Activated naive CD4-positive, alpha-beta T cell treated with anti-CD3 and anti-CD28 coated beads, Interleukin-2, amount 50 U/mL, for 24 hours (primary cell): ENCODE results near the gene NRSN2.

Source experiments
- H3K27ac Mint-ChIP-seq: one replicate; pipeline ENCODE4 v1.8.0; 2021; ENCODE audit warnings: mild to moderate bottlenecking, mixed read lengths
- H3K27me3 Mint-ChIP-seq: one replicate; pipeline ENCODE4 v1.8.0; 2021; ENCODE audit warnings: mixed read lengths
- H3K36me3 Mint-ChIP-seq: one replicate; pipeline ENCODE4 v1.8.0; 2021; ENCODE audit warnings: mixed read lengths
- H3K4me1 Mint-ChIP-seq: one replicate; pipeline ENCODE4 v1.8.0; 2021; ENCODE audit warnings: mixed read lengths
- H3K4me3 Mint-ChIP-seq: one replicate; pipeline ENCODE4 v1.8.0; 2021; ENCODE audit warnings: mild to moderate bottlenecking, mixed read lengths
- H3K9me3 Mint-ChIP-seq: one replicate; pipeline ENCODE4 v1.8.0; 2021; ENCODE audit warnings: mixed read lengths

The NRSN2 gene, protein sequence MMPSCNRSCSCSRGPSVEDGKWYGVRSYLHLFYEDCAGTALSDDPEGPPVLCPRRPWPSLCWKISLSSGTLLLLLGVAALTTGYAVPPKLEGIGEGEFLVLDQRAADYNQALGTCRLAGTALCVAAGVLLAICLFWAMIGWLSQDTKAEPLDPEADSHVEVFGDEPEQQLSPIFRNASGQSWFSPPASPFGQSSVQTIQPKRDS

DNA sequence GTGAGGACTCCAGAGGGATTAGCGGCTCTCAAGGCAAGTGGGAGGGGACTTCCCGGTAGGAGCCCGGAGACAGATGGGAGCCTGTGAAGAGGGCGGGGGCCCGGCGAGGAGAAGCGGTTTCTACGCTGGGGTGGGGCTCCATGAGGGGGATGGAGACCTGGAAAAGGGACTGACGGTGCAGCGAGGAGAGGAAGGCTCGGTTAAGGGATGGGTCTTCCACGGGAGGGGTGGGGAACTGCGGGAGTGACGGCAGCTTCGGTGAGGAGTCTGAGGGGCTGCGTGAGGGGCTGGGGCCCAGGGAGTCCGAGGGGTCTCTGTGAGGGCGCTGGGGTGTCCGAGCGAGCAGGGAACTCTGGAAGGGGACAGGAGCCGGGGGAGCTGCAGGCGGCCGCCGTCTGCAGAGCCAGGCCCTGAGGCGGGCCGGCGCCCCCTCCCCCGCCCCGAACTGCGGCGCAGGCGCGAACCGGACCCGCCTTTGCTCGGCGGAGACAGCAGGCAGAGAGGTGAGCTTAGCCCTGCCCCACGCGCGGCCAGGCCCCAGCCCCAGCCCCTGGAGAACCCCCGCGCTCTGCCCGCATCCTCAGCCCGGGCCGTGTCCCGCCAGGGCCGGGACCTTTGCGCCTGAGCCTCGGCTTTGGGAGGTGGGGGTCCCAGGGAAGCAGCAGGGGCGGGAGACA lies at the start of gene NRSN2:
Gene NRSN2, plus strand, starts transcription at position 472 of the 677 bp plus-strand sequence. CDS start 2,533 bp downstream, outside the sequence.
- no peaks in the 10 kb centered on the region for H3K27me3 Mint-ChIP-seq
- peak within 1 kb of the TSS; percentile 71 for H3K27ac Mint-ChIP-seq
- H3K4me3 Mint-ChIP-seq: peak within 1 kb of the TSS; percentile 94
- H3K4me1 Mint-ChIP-seq: peaks cover 13% of the 10 kb centered on the region
- peaks cover 1% of the 10 kb centered on the region for H3K9me3 Mint-ChIP-seq
- peaks cover 1% of the 10 kb centered on the region for H3K36me3 Mint-ChIP-seq

GRCh38 chr20:297925-298775 lies 48.8 kb upstream of the NRSN2 start:
- Mint-ChIP-seq H3K4me1 (peaks cover 39% of the 10 kb centered on the region), H3K36me3 (peaks cover 8% of the 10 kb centered on the region), H3K27me3 (no peaks in the 10 kb centered on the region)

DNA sequence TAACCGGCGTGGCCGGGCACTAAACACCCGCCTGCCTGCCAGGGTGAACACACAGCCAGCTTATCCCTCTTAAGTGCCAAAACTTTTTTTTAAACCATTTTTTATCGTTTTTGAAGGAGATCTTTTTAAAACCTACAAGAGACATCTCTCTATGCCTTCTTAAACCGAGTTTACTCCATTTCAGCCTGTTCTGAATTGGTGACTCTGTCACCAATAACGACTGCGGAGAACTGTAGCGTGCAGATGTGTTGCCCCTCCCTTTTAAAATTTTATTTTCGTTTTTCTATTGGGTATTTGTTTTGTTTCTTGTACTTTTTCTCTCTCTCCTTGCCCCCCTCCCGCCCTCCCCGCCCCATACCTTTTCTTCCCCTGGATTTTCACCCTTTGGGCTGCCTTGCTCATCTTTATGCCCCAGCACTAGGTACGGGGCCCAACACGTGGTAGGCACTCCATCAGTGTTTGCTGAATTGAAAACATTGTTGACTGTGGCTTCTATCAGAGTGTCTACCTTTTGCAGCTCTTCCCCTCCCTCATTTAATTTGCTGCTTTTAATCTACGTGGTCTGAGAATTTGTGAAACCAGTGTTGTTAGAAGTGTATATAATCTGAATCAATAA lies 48.0 kb upstream of the NRSN2 start:
- peak overlapping the region; percentile 97 for H3K27ac Mint-ChIP-seq
- H3K36me3 Mint-ChIP-seq: peaks cover 8% of the 10 kb centered on the region
- peaks cover 39% of the 10 kb centered on the region for H3K4me1 Mint-ChIP-seq
- H3K27me3 Mint-ChIP-seq: no peaks in the 10 kb centered on the region
- H3K4me3 Mint-ChIP-seq: peak overlapping the region; percentile 91
- no peaks in the 10 kb centered on the region for H3K9me3 Mint-ChIP-seq

More at GRCh38 chr20:297925-298775, 48.8 kb upstream of the NRSN2 start:
- Mint-ChIP-seq H3K4me3 (peak overlapping the region; percentile 91), H3K27ac (peak overlapping the region; percentile 97), H3K9me3 (no peaks in the 10 kb centered on the region)

- H3K4me3 Mint-ChIP-seq: peak overlapping the region; percentile 91
- peaks cover 8% of the 10 kb centered on the region for H3K36me3 Mint-ChIP-seq
- peak overlapping the region; percentile 85 for H3K27ac Mint-ChIP-seq
- H3K4me1 Mint-ChIP-seq: peaks cover 39% of the 10 kb centered on the region
- H3K27me3 Mint-ChIP-seq: no peaks in the 10 kb centered on the region
- H3K9me3 Mint-ChIP-seq: no peaks in the 10 kb centered on the region
These were observed 46.4 kb upstream of the NRSN2 start for GRCh38 chr20:300345-300990.

DNA sequence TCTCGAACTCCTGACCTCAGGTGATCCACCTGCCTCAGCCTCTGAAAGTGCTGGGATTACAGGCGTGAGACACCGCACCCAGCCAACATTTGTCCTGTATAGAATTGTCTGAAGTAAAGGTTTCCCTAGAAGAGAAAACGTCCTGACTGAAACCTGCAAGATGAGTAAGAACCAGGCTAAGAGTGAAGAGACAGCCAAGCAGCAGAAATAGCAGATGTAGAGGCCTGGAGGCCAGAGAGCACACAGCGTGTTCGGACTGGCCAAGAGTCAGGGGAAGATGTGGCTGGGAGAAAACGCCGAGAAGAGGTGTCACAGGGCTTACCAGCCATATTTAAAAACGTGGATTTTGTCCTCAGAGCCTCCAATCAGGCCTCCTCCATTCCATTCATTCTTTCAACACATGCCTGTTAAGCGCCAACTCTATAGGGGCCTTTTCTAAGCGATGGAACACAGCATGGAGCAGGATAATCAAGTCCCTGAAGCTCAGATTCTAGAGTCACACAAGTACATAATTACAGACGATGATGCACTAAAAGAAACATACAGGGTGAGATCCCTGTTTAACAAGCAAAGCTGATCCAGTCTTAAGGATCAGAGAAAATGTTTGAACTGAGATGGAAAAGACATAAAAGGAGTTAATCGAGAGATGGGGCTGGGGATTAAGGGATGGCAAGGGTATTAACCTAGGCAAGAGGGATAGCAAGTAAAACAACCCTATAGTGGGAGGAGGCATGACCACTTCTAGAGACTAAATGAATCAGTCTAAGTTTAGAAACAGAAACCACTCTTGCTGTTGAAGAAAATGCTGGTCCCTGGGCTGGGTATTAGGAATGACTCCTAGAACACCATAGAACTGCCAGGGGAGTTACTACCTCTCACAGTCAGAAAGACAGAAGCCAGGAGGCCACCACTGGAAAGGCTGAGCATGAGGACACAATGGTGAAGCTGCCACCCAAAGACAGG lies 44.7 kb upstream of the NRSN2 start:
- peaks cover 26% of the 10 kb centered on the region for H3K4me1 Mint-ChIP-seq
- no peaks in the 10 kb centered on the region for H3K27me3 Mint-ChIP-seq
- peak overlapping the region; percentile 41 for H3K27ac Mint-ChIP-seq
- H3K4me3 Mint-ChIP-seq: no peak overlapping the region
- H3K9me3 Mint-ChIP-seq: no peaks in the 10 kb centered on the region
- peaks cover 8% of the 10 kb centered on the region for H3K36me3 Mint-ChIP-seq

DNA sequence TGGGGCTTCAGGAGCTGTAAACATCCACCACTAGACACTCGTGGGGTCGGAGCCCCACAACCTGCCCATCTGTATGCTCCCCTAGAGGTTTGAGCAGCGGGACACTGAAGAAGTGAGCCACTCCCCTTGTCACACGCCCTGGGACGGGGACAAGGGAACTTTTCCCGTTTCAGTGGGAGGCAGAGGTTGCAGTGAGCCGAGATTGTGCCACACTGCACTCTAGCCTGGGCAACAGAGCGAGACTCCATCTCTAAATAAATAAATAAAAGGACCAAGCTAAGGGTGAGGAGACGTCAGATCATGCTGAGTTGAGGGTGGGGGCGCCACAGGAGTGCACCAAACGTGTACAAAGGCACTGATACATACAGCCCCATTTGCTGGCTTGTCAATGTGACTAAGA lies 41.2 kb upstream of the NRSN2 start:
- no peak overlapping the region for H3K27ac Mint-ChIP-seq
- no peaks in the 10 kb centered on the region for H3K27me3 Mint-ChIP-seq
- H3K4me3 Mint-ChIP-seq: no peak overlapping the region
- H3K36me3 Mint-ChIP-seq: no peaks in the 10 kb centered on the region
- no peaks in the 10 kb centered on the region for H3K9me3 Mint-ChIP-seq
- H3K4me1 Mint-ChIP-seq: peaks cover 24% of the 10 kb centered on the region

- no peak overlapping the region for H3K27ac Mint-ChIP-seq
- peaks cover 2% of the 10 kb centered on the region for H3K36me3 Mint-ChIP-seq
- H3K4me1 Mint-ChIP-seq: peaks cover 18% of the 10 kb centered on the region
- H3K27me3 Mint-ChIP-seq: no peaks in the 10 kb centered on the region
- no peak overlapping the region for H3K4me3 Mint-ChIP-seq
- H3K9me3 Mint-ChIP-seq: no peaks in the 10 kb centered on the region
These were observed 38.4 kb upstream of the NRSN2 start for GRCh38 chr20:308427-309038.

DNA sequence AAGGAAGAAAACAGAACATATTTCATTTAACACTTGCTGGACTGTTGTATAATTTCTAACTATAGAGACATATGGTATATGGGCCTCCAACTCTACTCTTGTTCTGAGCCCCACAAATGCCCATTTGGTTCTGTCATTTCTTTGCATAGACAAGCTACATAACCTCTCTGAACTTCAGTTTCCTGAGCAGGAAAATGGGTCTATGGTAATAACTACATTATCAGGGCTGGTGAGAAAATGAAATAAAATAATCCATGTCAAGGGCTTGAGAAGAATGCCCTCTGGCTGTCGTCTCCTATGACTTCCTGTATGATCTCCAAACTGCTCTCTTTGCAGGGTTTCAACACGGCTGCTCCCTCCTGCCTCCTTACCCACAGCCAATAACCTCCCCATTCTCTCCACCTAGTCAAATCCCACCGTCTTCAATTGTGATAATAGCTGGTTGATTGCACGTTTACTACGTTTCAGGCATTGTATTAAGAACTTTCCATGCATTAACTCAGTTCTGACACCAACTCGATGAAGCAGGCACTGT lies 37.5 kb upstream of the NRSN2 start:
- Mint-ChIP-seq H3K9me3 (no peaks in the 10 kb centered on the region), H3K36me3 (peaks cover 2% of the 10 kb centered on the region), H3K4me1 (peaks cover 18% of the 10 kb centered on the region), H3K4me3 (no peak overlapping the region), H3K27ac (peak overlapping the region; percentile 25), H3K27me3 (no peaks in the 10 kb centered on the region)

- H3K27ac Mint-ChIP-seq: no peak overlapping the region
- peaks cover 2% of the 10 kb centered on the region for H3K36me3 Mint-ChIP-seq
- no peaks in the 10 kb centered on the region for H3K27me3 Mint-ChIP-seq
- H3K4me3 Mint-ChIP-seq: peak overlapping the region; percentile 86
- peaks cover 18% of the 10 kb centered on the region for H3K4me1 Mint-ChIP-seq
- no peaks in the 10 kb centered on the region for H3K9me3 Mint-ChIP-seq
These were observed 36.9 kb upstream of the NRSN2 start for GRCh38 chr20:309841-310644.

DNA sequence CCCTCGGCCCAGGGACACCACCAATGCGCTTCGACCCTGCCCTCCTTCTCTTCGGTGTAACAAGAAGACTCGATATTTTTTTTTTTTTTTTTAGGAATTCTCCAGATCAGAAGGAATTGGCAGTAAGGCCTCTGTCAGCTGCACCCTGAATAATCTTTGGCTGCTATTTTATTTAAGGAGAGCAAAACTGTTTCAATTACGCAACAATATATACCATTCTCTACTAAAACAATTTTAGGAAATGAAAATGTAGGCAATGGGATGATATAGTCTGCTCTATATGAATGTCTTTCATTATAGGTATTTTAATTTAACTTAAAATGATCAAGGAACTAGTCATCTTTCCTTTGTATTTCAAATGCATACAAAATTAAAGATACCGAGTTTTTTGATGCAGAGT lies 36.3 kb upstream of the NRSN2 start:
- Mint-ChIP-seq H3K9me3 (no peaks in the 10 kb centered on the region), H3K4me3 (peak overlapping the region; percentile 86), H3K27me3 (no peaks in the 10 kb centered on the region), H3K27ac (no peak overlapping the region), H3K4me1 (peaks cover 18% of the 10 kb centered on the region), H3K36me3 (peaks cover 2% of the 10 kb centered on the region)

- Mint-ChIP-seq H3K4me3 (peak overlapping the region; percentile 58), H3K4me1 (peaks cover 18% of the 10 kb centered on the region)
These were observed 35.3 kb upstream of the NRSN2 start for GRCh38 chr20:311609-312008.

DNA sequence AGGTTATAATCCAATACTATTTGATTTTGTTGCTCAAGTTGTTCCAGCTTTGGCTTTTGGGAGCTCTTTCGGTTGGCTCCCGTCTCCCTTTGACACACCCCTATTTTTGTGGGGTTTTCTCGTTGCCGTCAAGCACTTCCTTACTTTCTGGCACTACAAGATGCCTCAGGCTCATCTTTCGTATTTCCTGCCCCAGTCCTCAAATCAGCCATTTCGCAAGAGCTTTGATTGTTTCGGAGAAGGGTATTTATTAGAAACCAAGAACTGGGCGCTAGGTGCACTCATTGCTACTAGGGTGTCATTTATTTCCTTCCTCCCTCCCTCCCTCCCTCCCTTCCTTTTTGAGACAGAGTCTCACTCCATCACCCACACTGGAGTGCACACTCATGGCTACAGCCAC lies 34.8 kb upstream of the NRSN2 start:
- peaks cover 18% of the 10 kb centered on the region for H3K4me1 Mint-ChIP-seq
- no peaks in the 10 kb centered on the region for H3K27me3 Mint-ChIP-seq
- H3K9me3 Mint-ChIP-seq: no peaks in the 10 kb centered on the region
- H3K4me3 Mint-ChIP-seq: no peak overlapping the region
- no peak overlapping the region for H3K27ac Mint-ChIP-seq
- H3K36me3 Mint-ChIP-seq: peaks cover 2% of the 10 kb centered on the region

More at GRCh38 chr20:311609-312008, 35.3 kb upstream of the NRSN2 start:
- peak overlapping the region; percentile 35 for H3K27ac Mint-ChIP-seq
- H3K27me3 Mint-ChIP-seq: no peaks in the 10 kb centered on the region
- H3K9me3 Mint-ChIP-seq: no peaks in the 10 kb centered on the region
- peaks cover 2% of the 10 kb centered on the region for H3K36me3 Mint-ChIP-seq

- H3K4me3 Mint-ChIP-seq: no peak overlapping the region
- H3K27ac Mint-ChIP-seq: no peak overlapping the region
- H3K4me1 Mint-ChIP-seq: peaks cover 18% of the 10 kb centered on the region
- H3K36me3 Mint-ChIP-seq: peaks cover 2% of the 10 kb centered on the region
- no peaks in the 10 kb centered on the region for H3K9me3 Mint-ChIP-seq
- no peaks in the 10 kb centered on the region for H3K27me3 Mint-ChIP-seq
These were observed 34.0 kb upstream of the NRSN2 start for GRCh38 chr20:312866-313265.
